Thyroid gland (tissue), 4 donors: Measurements from ENCODE around the gene CD3E.

ENCODE experiments used
- POLR2A ChIP-seq, 2 donors: fragments of 450-650 bp; IDR thresholded peaks; one replicate each; pipeline ENCODE4 v1.6.1; 2017; ENCODE audit warnings: antibody characterized with exemption in 2 of 2, mild to moderate bottlenecking in 2 of 2, moderate library complexity in 1 of 2
- TF ChIP-seq, protein P1 (sequence below), 6 experiments: fragments of 200-600 bp in 3 of 6; fragments of 450-650 bp in 3 of 6; sonication (generic) in 3 of 6; IDR thresholded peaks; one replicate each; pipeline ENCODE4 v1.5.1; 2016 to 2019; ENCODE audit warnings: antibody characterized with exemption in 6 of 6, mild to moderate bottlenecking in 2 of 6, inconsistent platforms in 1 of 6, moderate library complexity in 1 of 6

DNA sequence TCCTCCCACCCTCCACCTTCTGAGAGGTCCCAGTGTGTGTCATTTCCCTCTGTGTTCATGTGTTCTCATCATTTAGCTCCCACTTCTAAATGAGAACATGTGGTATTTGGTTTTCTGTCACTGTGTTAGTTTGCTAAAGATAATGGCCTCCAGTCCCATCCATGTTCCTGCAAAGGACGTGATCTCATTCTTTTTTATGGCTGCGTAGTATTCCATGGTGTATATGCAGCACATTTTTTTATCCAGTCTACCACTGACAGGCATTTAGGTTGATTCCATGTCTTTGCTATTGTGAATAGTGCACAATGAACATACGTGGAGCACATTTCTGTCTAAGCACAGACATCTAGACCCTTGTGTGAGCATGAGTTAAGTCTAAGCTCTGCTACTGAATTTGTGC, 5.7 kb downstream of the CD3E start:
- no peak for TF ChIP-seq POLR2A (IDR thresholded peaks at IDR 0.05)
- TF ChIP-seq, protein P1, sequence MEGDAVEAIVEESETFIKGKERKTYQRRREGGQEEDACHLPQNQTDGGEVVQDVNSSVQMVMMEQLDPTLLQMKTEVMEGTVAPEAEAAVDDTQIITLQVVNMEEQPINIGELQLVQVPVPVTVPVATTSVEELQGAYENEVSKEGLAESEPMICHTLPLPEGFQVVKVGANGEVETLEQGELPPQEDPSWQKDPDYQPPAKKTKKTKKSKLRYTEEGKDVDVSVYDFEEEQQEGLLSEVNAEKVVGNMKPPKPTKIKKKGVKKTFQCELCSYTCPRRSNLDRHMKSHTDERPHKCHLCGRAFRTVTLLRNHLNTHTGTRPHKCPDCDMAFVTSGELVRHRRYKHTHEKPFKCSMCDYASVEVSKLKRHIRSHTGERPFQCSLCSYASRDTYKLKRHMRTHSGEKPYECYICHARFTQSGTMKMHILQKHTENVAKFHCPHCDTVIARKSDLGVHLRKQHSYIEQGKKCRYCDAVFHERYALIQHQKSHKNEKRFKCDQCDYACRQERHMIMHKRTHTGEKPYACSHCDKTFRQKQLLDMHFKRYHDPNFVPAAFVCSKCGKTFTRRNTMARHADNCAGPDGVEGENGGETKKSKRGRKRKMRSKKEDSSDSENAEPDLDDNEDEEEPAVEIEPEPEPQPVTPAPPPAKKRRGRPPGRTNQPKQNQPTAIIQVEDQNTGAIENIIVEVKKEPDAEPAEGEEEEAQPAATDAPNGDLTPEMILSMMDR (IDR thresholded peaks at IDR 0.05), result no peak
